Measurements from ENCODE around the gene TRMT10C. TPM values are rescaled to one million over a fixed set of nuclear protein-coding genes. Genes with fewer than 3 reads are reported as not detected.
"Not testable (repeated sequence)": the region's sequence is repeated elsewhere in the genome, so short reads cannot be mapped to it uniquely, and the experiment has no call there.

TRMT10C gene
- total RNA-seq, 2 donors from 2014 or later: 27.8 to 29.5 TPM

- ATAC-seq (no peak), DNase-seq (no peak)
- no peaks in the 10 kb centered on the region for H3K9me3 ChIP-seq (ENCODE audit: control insufficient read depth, low read length, poor library complexity, severe bottlenecking)
- Mint-ChIP-seq H3K27me3 (no peaks in the 10 kb centered on the region), H3K4me3 (peak overlapping the region; percentile 13), H3K36me3 (ENCODE audit: low read depth) (peaks cover 4% of the 10 kb centered on the region), H3K27ac (peak overlapping the region; percentile 71), H3K4me1 (peaks cover 40% of the 10 kb centered on the region)
These were observed 6.1 kb downstream of the TRMT10C start for GRCh38 chr3:101567528-101568317.

GRCh38 chr3:101571028-101571895 is 9.6 kb downstream of the TRMT10C start:
- Mint-ChIP-seq H3K27ac (peak overlapping the region; percentile 98), H3K4me3 (peak overlapping the region; percentile 68), H3K36me3 (ENCODE audit: low read depth) (peaks cover 9% of the 10 kb centered on the region), H3K27me3 (no peaks in the 10 kb centered on the region), H3K4me1 (peaks cover 51% of the 10 kb centered on the region)
- no peaks in the 10 kb centered on the region for H3K9me3 ChIP-seq (ENCODE audit: control insufficient read depth, low read length, poor library complexity, severe bottlenecking)
- ATAC-seq (no peak), DNase-seq (no peak)

GRCh38 chr3:101573449-101574387 is 12.1 kb downstream of the TRMT10C start, which contains the start of gene PCNP:
Gene PCNP (plus strand): TSS chr3:101574180. CDS start chr3:101574216, 36 bp downstream.
- DNase-seq (peak; percentile 95 to 99 (median 97)), ATAC-seq (peak; percentile 83)
- H3K36me3 Mint-ChIP-seq (ENCODE audit: low read depth): peaks cover 8% of the 10 kb centered on the region
- peak within 1 kb of the TSS; percentile 98 for H3K27ac Mint-ChIP-seq
- H3K27me3 Mint-ChIP-seq: no peaks in the 10 kb centered on the region
- H3K9me3 ChIP-seq (ENCODE audit: control insufficient read depth, low read length, poor library complexity, severe bottlenecking): no peaks in the 10 kb centered on the region
- peaks cover 50% of the 10 kb centered on the region for H3K4me1 Mint-ChIP-seq
- H3K4me3 Mint-ChIP-seq: peak within 1 kb of the TSS; percentile 99

GRCh38 chr3:101574388-101575112 is 12.9 kb downstream of the TRMT10C start:
- DNase-seq (peak in 1 of 3 donors; percentile 48), ATAC-seq (peak; percentile 50)
- Mint-ChIP-seq H3K27me3 (no peaks in the 10 kb centered on the region), H3K27ac (peak overlapping the region; percentile 98), H3K36me3 (ENCODE audit: low read depth) (peaks cover 8% of the 10 kb centered on the region), H3K4me1 (peaks cover 53% of the 10 kb centered on the region), H3K4me3 (peak overlapping the region; percentile 99)
- H3K9me3 ChIP-seq (ENCODE audit: control insufficient read depth, low read length, poor library complexity, severe bottlenecking): no peaks in the 10 kb centered on the region

- no peak overlapping the region for H3K27ac Mint-ChIP-seq
- H3K4me3 Mint-ChIP-seq: no peak overlapping the region
- no peaks in the 10 kb centered on the region for H3K27me3 Mint-ChIP-seq
- ATAC-seq (no peak), DNase-seq (no peak)
- H3K36me3 Mint-ChIP-seq (ENCODE audit: low read depth): peaks cover 8% of the 10 kb centered on the region
- no peaks in the 10 kb centered on the region for H3K9me3 ChIP-seq (ENCODE audit: control insufficient read depth, low read length, poor library complexity, severe bottlenecking)
- H3K4me1 Mint-ChIP-seq: peaks cover 41% of the 10 kb centered on the region
These were observed 15.6 kb downstream of the TRMT10C start for GRCh38 chr3:101577286-101577685.

GRCh38 chr3:101588616-101589015 is 26.9 kb downstream of the TRMT10C start:
- DNase-seq (no peak), ATAC-seq (no peak)
- Mint-ChIP-seq H3K4me3 (no peak overlapping the region), H3K4me1 (peaks cover 9% of the 10 kb centered on the region), H3K36me3 (ENCODE audit: low read depth) (peaks cover 3% of the 10 kb centered on the region), H3K27me3 (no peaks in the 10 kb centered on the region), H3K27ac (peak overlapping the region; percentile 86)
- H3K9me3 ChIP-seq (ENCODE audit: control insufficient read depth, low read length, poor library complexity, severe bottlenecking): no peaks in the 10 kb centered on the region

GRCh38 chr3:101591071-101591470 is 29.4 kb downstream of the TRMT10C start:
- H3K4me3 Mint-ChIP-seq: no peak overlapping the region
- H3K36me3 Mint-ChIP-seq (ENCODE audit: low read depth): peaks cover 3% of the 10 kb centered on the region
- ATAC-seq (peak; percentile 48), DNase-seq (no peak)
- H3K4me1 Mint-ChIP-seq: peaks cover 7% of the 10 kb centered on the region
- no peaks in the 10 kb centered on the region for H3K9me3 ChIP-seq (ENCODE audit: control insufficient read depth, low read length, poor library complexity, severe bottlenecking)
- peak overlapping the region; percentile 85 for H3K27ac Mint-ChIP-seq
- no peaks in the 10 kb centered on the region for H3K27me3 Mint-ChIP-seq

- peaks cover 12% of the 10 kb centered on the region for H3K4me1 Mint-ChIP-seq
- DNase-seq (no peak), ATAC-seq (no peak)
- H3K27me3 Mint-ChIP-seq: no peaks in the 10 kb centered on the region
- peak overlapping the region; percentile 19 for H3K27ac Mint-ChIP-seq
- H3K9me3 ChIP-seq (ENCODE audit: control insufficient read depth, low read length, poor library complexity, severe bottlenecking): no peaks in the 10 kb centered on the region
- H3K36me3 Mint-ChIP-seq (ENCODE audit: low read depth): no peaks in the 10 kb centered on the region
- H3K4me3 Mint-ChIP-seq: no peak overlapping the region
These were observed 41.1 kb downstream of the TRMT10C start for GRCh38 chr3:101602731-101603130.

GRCh38 chr3:101603184-101603583 is 41.5 kb downstream of the TRMT10C start:
- H3K27ac Mint-ChIP-seq: no peak overlapping the region
- H3K9me3 ChIP-seq (ENCODE audit: control insufficient read depth, low read length, poor library complexity, severe bottlenecking): no peaks in the 10 kb centered on the region
- H3K27me3 Mint-ChIP-seq: no peaks in the 10 kb centered on the region
- no peak for ATAC-seq
- H3K4me3 Mint-ChIP-seq: no peak overlapping the region
- H3K4me1 Mint-ChIP-seq: peaks cover 11% of the 10 kb centered on the region
- H3K36me3 Mint-ChIP-seq (ENCODE audit: low read depth): no peaks in the 10 kb centered on the region
- DNase-seq: no peak

- H3K36me3 Mint-ChIP-seq (ENCODE audit: low read depth); DNase-seq; H3K27ac Mint-ChIP-seq; H3K4me3 Mint-ChIP-seq; H3K4me1 Mint-ChIP-seq; H3K9me3 ChIP-seq (ENCODE audit: control insufficient read depth, low read length, poor library complexity, severe bottlenecking); H3K27me3 Mint-ChIP-seq; ATAC-seq: not testable (repeated sequence)
These were observed 43.7 kb downstream of the TRMT10C start for GRCh38 chr3:101605398-101605797.

- H3K27ac Mint-ChIP-seq: no peak overlapping the region
- H3K27me3 Mint-ChIP-seq: no peaks in the 10 kb centered on the region
- H3K4me3 Mint-ChIP-seq: no peak overlapping the region
- no peaks in the 10 kb centered on the region for H3K4me1 Mint-ChIP-seq
- DNase-seq (no peak), ATAC-seq (no peak)
- H3K36me3 Mint-ChIP-seq (ENCODE audit: low read depth): no peaks in the 10 kb centered on the region
- no peaks in the 10 kb centered on the region for H3K9me3 ChIP-seq (ENCODE audit: control insufficient read depth, low read length, poor library complexity, severe bottlenecking)
These were observed 49.4 kb downstream of the TRMT10C start for GRCh38 chr3:101611023-101611422.

GRCh38 chr3:101613014-101613413 is 51.3 kb downstream of the TRMT10C start:
- H3K27me3 Mint-ChIP-seq; ATAC-seq; H3K4me3 Mint-ChIP-seq; H3K4me1 Mint-ChIP-seq; DNase-seq; H3K9me3 ChIP-seq (ENCODE audit: control insufficient read depth, low read length, poor library complexity, severe bottlenecking); H3K36me3 Mint-ChIP-seq (ENCODE audit: low read depth); H3K27ac Mint-ChIP-seq: not testable (repeated sequence)

All from T-helper 17 cell (primary cell).